Heart right ventricle (tissue), 16 donors: ENCODE data around the gene GNG7. TPM values are rescaled to one million over a fixed set of nuclear protein-coding genes. Genes with fewer than 3 reads are reported as not detected.

Source experiments
- ATAC-seq, 8 donors: fragments of 200-7000 bp; cut with Tn5 transposase; one replicate each; pipeline ENCODE4 v1.9.1; 2020; ENCODE audit warnings: mild to moderate bottlenecking in 8 of 8, moderate library complexity in 8 of 8, moderate number of reproducible peaks in 1 of 8
- DNase-seq, 2 donors: peaks; one replicate each; pipeline ENCODE4 v3.0.0-alpha.2; 2020
- H3K27ac ChIP-seq, 10 donors: fragments of 200-600 bp; sonication (generic) in 2 of 10; one replicate each; pipeline versions ENCODE4 v1.5.0 to v1.8.0; 2020 to 2022; ENCODE audit warnings: mild to moderate bottlenecking in 3 of 10
- H3K27me3 ChIP-seq, 7 donors: fragments of 200-600 bp; one replicate each; pipeline ENCODE4 v1.8.0; 2021 to 2022; ENCODE audit warnings: mild to moderate bottlenecking in 2 of 7
- H3K36me3 ChIP-seq, 9 donors: fragments of 200-600 bp; sonication (generic) in 1 of 9; one replicate each; pipeline versions ENCODE4 v1.5.0 to v1.8.0; 2020 to 2022; ENCODE audit warnings: mild to moderate bottlenecking in 2 of 9
- H3K4me1 ChIP-seq, 9 donors: fragments of 200-600 bp; sonication (generic) in 1 of 9; one replicate each; pipeline versions ENCODE4 v1.5.0 to v1.8.0; 2020 to 2022; ENCODE audit warnings: mild to moderate bottlenecking in 4 of 9
- H3K4me3 ChIP-seq, 10 donors: fragments of 200-600 bp; sonication (generic) in 2 of 10; one replicate each; pipeline versions ENCODE4 v1.5.0 to v1.8.0; 2020 to 2022; ENCODE audit warnings: mild to moderate bottlenecking in 7 of 10, moderate library complexity in 2 of 10
- H3K9me3 ChIP-seq, 11 donors: fragments of 200-600 bp in 10 of 11; sonication (generic) in 2 of 11; one replicate each; pipeline versions ENCODE4 v1.5.0 to v1.8.0; 2013 to 2022; ENCODE audit warnings: mild to moderate bottlenecking in 2 of 11, control low read depth in 1 of 11, moderate library complexity in 1 of 11
- WGBS, 2 donors: extraction: QIAGEN DNeasy Blood & Tissue Kit; methylation state at CpG; one replicate each; pipeline ENCODE4 v1.1.7; 2013; ENCODE audit warnings: inconsistent platforms in 1 of 2; 5-methylcytosine and 5-hydroxymethylcytosine counted together
- intact Hi-C, 10 donors: fragments of 100-400 bp; cut with DNase I; formaldehyde crosslinking; loops; one replicate each; pipeline versions ENCODE4 v1.11.1 to v1.14.2; 2022
- polyA plus RNA-seq, 2 donors: library from polyadenylated mRNA; stranded (reverse); fragments of 200-250 nt; gene quantifications; one replicate each; pipeline ENCODE4 v1.2.3, GENCODE V29; 2013
- total RNA-seq, 10 donors: library from RNA; stranded (reverse); fragmentation: NEBNext Ultra II Directional in 3 of 10; extraction: Animal tissue kit (Norgen Biotek cat#: 25700) in 3 of 10; gene quantifications; one replicate each; pipeline versions ENCODE4 v1.2.1 to v1.2.4, GENCODE V29; 2021 to 2023
- TF ChIP-seq, protein P1 (sequence below), 9 donors: fragments of 200-600 bp; sonication (generic) in 2 of 9; IDR thresholded peaks; one replicate each; pipeline versions ENCODE4 v1.5.0 to v1.8.0; 2021 to 2022; ENCODE audit warnings: antibody characterized with exemption in 9 of 9, mild to moderate bottlenecking in 5 of 9, moderate library complexity in 1 of 9
- donor health status: Arrhythmogenic right ventricular cardiomyopathy.
- donor health status: ischemic (EF 13 %, LVEDD 7.1; RV severe dilation, severe dysfunction).
- donor health status: healthy with polysubstance abuse.
- donor health status: DM: no; HTN: yes; CAD: no.
- donor health status: DM: no; HTN: no; CAD: no.
- donor health status: ischemic (EF 25% LVEDD 6.9; RV normal size, moderate dysfunction).
- donor health status: ischemic (EF 25% LVEDD 5.7; RV mildly dilated, moderate dysfunction).
- donor health status: healthy.
- donor health status: DM: yes; HTN: yes; CAD: no.
- donor health status: Ischemic cardiomyopathy.
- donor health status: ischemic (EF 35%, LVEDD 5.7; RV mildly dilated, moderate dysfunction).
- donor health status: nonischemic (EF 11% LVEDD 7.7; RV severe dilation, severe dysfunction).
- donor health status: DM: yes; HTN: yes; CAD: no.
- donor health status: PGD.
- donor health status: ischemic (EF 29% LVEDD 5.4; RV normal size, mild dysfunction).
- donor health status: nonischemic (EF 23%, LVEDD 6.1; RV moderate dilation, normal function).

The GNG7 gene
- total and polyA plus RNA-seq, 12 donors: 8.4 to 56.9 (median 39.1) TPM

DNA sequence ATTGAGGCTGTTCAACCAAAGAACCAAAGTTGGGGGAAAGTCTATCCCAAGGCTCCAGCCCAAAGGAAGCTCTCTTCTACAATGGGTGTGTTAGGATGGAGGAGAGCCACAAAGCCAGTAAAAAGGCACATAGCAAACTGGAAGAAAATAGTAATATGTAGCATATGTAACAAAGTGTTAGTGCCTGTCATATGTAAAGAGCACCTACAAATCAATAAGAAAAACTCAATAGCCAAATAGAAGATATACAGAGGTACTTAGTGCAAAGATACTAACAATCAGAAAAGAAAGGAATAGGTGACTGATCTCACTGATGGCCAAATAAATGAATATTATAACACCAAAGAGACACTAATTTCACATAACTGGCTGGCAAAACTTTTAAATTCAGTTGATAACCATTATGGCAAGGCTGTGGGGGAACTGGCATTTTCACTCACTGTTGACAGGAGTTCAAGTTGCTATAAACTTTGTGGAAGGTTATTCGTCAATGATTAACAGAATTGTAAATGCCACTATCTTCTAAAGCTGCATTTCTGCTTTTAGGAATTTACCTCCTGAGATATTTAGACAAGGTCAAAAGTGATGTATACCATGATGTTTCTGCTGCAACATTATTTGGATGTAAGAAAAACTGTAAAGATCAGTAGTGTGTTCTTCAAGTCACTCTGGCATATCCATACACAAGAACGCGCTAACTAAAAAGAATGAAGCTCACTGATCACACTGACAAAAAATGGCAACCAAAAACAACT is 110.8 kb downstream of the GNG7 start:
- intact Hi-C loops: no loop called here
- DNase-seq (no peak), ATAC-seq (no peak)
- Histone ChIP-seq H3K27ac (no peak overlapping the region), H3K9me3 (peaks cover 0 to 4% (median 0%) of the 10 kb centered on the region in 11 donors), H3K4me1 (peaks cover 0 to 20% (median 16%) of the 10 kb centered on the region in 9 donors), H3K4me3 (no peak overlapping the region), H3K27me3 (no peaks in the 10 kb centered on the region), H3K36me3 (no peaks in the 10 kb centered on the region)
- TF ChIP-seq, protein P1, sequence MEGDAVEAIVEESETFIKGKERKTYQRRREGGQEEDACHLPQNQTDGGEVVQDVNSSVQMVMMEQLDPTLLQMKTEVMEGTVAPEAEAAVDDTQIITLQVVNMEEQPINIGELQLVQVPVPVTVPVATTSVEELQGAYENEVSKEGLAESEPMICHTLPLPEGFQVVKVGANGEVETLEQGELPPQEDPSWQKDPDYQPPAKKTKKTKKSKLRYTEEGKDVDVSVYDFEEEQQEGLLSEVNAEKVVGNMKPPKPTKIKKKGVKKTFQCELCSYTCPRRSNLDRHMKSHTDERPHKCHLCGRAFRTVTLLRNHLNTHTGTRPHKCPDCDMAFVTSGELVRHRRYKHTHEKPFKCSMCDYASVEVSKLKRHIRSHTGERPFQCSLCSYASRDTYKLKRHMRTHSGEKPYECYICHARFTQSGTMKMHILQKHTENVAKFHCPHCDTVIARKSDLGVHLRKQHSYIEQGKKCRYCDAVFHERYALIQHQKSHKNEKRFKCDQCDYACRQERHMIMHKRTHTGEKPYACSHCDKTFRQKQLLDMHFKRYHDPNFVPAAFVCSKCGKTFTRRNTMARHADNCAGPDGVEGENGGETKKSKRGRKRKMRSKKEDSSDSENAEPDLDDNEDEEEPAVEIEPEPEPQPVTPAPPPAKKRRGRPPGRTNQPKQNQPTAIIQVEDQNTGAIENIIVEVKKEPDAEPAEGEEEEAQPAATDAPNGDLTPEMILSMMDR (IDR thresholded peaks at IDR 0.05): no peak
- 92 to 93% methylated on average over 3 of the region's 3 CpGs for WGBS, 2 donors

DNA sequence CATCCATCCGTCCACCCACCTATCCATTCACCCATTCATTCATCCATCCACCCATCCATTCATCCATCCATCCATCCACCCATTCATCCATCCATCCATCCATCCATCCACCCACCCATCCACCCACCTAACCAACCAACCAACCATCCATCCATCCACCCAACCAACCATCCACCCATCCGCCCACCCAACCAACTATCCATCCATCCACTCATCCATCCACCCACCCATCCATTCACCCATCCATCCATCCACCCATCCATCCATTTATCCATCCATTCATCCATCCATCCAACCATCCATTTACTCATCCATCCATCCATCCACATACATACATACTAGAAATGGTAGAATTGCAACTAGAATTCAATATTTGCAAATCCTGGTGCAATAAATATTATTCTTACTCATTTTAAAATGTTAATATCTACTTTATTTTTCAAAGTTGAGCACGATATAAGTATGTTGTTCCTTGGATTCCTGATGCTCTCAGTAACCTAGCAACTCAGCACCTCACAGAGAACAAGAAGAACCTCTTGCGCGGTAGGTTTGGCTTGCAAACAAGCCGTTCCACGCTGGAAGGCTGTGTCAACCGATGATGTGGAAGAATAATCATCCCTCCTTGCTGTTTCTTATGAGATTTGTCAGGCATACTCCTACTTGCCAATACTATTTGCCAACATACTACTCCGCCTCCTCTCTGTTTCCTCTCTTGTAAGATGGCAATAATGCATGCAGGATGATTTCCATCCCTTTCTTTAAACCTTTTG is 111.7 kb downstream of the GNG7 start:
- Histone ChIP-seq H3K4me1 (peaks cover 0 to 20% (median 16%) of the 10 kb centered on the region in 9 donors), H3K27ac (no peak overlapping the region), H3K36me3 (no peaks in the 10 kb centered on the region), H3K9me3 (peaks cover 0 to 4% (median 0%) of the 10 kb centered on the region in 11 donors), H3K4me3 (no peak overlapping the region), H3K27me3 (no peaks in the 10 kb centered on the region)
- TF ChIP-seq, protein P1 (IDR thresholded peaks at IDR 0.05): no peak
- DNase-seq (no peak), ATAC-seq (no peak)
- intact Hi-C loops: no loop called here
- whole genome bisulfite sequencing, 2 donors: 94 to 97% methylated on average over 9 of the region's 9 CpGs

DNA sequence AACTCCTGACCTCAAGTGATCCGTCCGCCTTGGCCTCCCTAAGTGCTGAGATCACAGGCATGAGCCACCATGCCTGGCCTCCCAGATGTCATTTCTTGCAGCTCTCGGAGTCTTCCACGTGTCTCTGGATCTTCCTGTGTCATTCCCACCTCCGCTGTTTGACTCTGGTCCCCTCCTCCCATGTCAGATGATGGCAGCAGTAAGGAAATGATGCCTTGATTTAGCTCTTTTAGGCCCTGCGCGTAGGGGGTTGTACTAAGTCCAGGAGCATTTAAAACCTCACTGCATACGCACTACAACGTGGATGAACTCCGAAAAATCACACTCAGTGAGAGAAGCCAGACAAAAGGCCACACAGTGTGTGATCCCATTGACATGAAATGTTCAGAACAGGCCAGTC is 113.1 kb downstream of the GNG7 start:
- DNase-seq: no peak
- Histone ChIP-seq H3K27ac (no peak overlapping the region), H3K36me3 (no peaks in the 10 kb centered on the region), H3K4me1 (peaks cover 0 to 20% (median 16%) of the 10 kb centered on the region in 9 donors), H3K27me3 (no peaks in the 10 kb centered on the region), H3K4me3 (no peak overlapping the region), H3K9me3 (peaks cover 0 to 4% (median 0%) of the 10 kb centered on the region in 11 donors)
- TF ChIP-seq, protein P1 (IDR thresholded peaks at IDR 0.05): no peak
- no peak for ATAC-seq
- 88 to 91% methylated on average over 10 of the region's 10 CpGs for WGBS, 2 donors
- intact Hi-C loops: no loop called here

DNA sequence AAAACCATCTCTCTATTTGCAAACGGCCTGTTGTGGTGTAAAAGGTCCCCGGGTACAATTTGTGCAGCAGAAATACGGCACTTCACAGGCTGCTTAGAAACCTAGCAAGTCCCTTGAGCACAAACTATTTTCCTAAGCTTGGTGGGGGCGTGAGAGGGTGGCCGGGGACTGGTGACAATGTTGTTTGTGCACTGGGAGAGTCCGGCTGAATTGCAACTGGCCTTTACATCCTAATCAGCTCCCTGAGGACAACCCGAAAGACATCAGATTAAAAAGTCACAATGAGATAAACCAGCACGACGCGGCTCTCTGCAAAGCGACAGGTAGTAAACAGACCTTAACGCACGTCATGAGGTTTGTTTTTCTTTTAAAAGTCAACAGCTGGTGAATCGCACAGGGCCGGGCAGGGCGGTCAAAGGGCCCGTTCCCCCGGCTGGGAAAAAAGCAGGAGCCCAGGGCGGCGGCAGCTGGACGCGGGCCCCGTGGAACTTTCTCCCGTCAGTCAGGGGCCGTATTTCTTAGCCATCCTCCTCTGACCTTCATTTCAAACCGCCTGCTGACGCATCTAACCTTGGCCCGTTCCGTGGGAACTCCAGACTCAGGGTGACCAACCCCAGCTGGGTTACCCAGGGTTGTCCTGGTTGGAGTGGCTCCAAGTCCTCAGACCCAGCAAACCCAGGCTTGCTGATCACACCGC is 114.3 kb downstream of the GNG7 start:
- WGBS, 2 donors: 25 to 32% methylated on average over 30 of the region's 30 CpGs
- H3K4me1 ChIP-seq: peaks cover 0 to 20% (median 16%) of the 10 kb centered on the region in 9 donors
- no peaks in the 10 kb centered on the region for H3K27me3 ChIP-seq
- H3K4me3 ChIP-seq: peak overlapping the region in 5 of 10 donors; percentile 13 to 22 (median 17)
- H3K9me3 ChIP-seq: peaks cover 0 to 9% (median 0%) of the 10 kb centered on the region in 11 donors
- ATAC-seq (peak; percentile 72 to 96 (median 86)), DNase-seq (peak; percentile 55 to 76)
- peak overlapping the region; percentile 29 to 71 (median 63) for H3K27ac ChIP-seq
- intact Hi-C loops: no loop called here
- H3K36me3 ChIP-seq: no peaks in the 10 kb centered on the region
- TF ChIP-seq, protein P1 (IDR thresholded peaks at IDR 0.05): no peak
